ENCODE measurements around the gene ALDH16A1. TPM values are rescaled to one million over a fixed set of nuclear protein-coding genes. Genes with fewer than 3 reads are reported as not detected.
A peak's percentile ranks its signal among the peaks of the same experiment; 100 is the strongest.
"Not testable (repeated sequence)": the region's sequence is repeated elsewhere in the genome, so short reads cannot be mapped to it uniquely, and the experiment has no call there.

Gene ALDH16A1
- total RNA-seq, 2 donors from 2014 or later = 21.8 to 29.8 TPM

GRCh38 chr19:49468746-49469447 lies 15.9 kb downstream of the ALDH16A1 start:
- Histone ChIP-seq H3K27ac (peak overlapping the region in 1 of 2 donors; percentile 11), H3K4me3 (no peak overlapping the region), H3K4me1 (ENCODE audit: control insufficient read depth in 1 of 2, low read depth in 2 of 2) (peaks cover 4 to 7% of the 10 kb centered on the region in 2 donors), H3K36me3 (no peaks in the 10 kb centered on the region), H3K9me3 (no peaks in the 10 kb centered on the region), H3K27me3 (replicated peaks; ENCODE audit: insufficient read depth) (no peaks in the 10 kb centered on the region)
- ATAC-seq (ENCODE audit: insufficient number of reproducible peaks, low FRiP score, low read depth) (peak; percentile 24), DNase-seq (ENCODE audit: low spot score) (peak; percentile 31)
- TF ChIP-seq, protein P1, sequence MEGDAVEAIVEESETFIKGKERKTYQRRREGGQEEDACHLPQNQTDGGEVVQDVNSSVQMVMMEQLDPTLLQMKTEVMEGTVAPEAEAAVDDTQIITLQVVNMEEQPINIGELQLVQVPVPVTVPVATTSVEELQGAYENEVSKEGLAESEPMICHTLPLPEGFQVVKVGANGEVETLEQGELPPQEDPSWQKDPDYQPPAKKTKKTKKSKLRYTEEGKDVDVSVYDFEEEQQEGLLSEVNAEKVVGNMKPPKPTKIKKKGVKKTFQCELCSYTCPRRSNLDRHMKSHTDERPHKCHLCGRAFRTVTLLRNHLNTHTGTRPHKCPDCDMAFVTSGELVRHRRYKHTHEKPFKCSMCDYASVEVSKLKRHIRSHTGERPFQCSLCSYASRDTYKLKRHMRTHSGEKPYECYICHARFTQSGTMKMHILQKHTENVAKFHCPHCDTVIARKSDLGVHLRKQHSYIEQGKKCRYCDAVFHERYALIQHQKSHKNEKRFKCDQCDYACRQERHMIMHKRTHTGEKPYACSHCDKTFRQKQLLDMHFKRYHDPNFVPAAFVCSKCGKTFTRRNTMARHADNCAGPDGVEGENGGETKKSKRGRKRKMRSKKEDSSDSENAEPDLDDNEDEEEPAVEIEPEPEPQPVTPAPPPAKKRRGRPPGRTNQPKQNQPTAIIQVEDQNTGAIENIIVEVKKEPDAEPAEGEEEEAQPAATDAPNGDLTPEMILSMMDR (IDR thresholded peaks at IDR 0.05) = no peak

- H3K36me3 ChIP-seq = no peaks in the 10 kb centered on the region
- no peak overlapping the region for H3K27ac ChIP-seq
- DNase-seq (ENCODE audit: low spot score) (no peak), ATAC-seq (ENCODE audit: insufficient number of reproducible peaks, low FRiP score, low read depth) (no peak)
- no peaks in the 10 kb centered on the region for H3K9me3 ChIP-seq
- TF ChIP-seq, protein P1 (IDR thresholded peaks at IDR 0.05) = no peak
- H3K4me1 ChIP-seq (ENCODE audit: control insufficient read depth in 1 of 2, low read depth in 2 of 2) = peaks cover 4 to 14% of the 10 kb centered on the region in 2 donors
- no peaks in the 10 kb centered on the region for H3K27me3 ChIP-seq (replicated peaks; ENCODE audit: insufficient read depth)
- no peak overlapping the region for H3K4me3 ChIP-seq
Observed at GRCh38 chr19:49469828-49470614, 17.0 kb downstream of the ALDH16A1 start.

DNA sequence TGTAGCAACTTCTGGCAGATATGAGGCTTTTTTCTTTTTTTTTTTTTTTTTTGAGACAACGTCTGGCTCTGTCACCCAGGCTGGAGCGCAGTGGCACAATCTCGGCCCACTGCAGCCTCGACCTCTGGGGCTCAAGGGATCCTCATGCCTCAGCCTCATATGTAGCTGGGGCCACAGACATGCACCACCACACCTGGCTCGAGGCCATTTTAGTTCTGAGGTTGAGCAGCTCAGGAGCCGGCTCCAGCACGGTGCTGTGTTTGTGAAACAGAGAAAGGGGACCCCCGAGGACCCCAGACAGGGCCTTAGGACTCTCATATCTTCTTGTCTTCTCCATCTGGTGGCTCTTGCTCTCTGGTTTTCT lies 17.6 kb downstream of the ALDH16A1 start:
- DNase-seq (ENCODE audit: low spot score) (no peak), ATAC-seq (ENCODE audit: insufficient number of reproducible peaks, low FRiP score, low read depth) (no peak)
- Histone ChIP-seq H3K27ac (no peak overlapping the region), H3K36me3 (no peaks in the 10 kb centered on the region), H3K9me3 (no peaks in the 10 kb centered on the region), H3K4me1 (ENCODE audit: control insufficient read depth in 1 of 2, low read depth in 2 of 2) (peaks cover 4 to 16% of the 10 kb centered on the region in 2 donors), H3K27me3 (replicated peaks; ENCODE audit: insufficient read depth) (no peaks in the 10 kb centered on the region), H3K4me3 (no peak overlapping the region)
- TF ChIP-seq, protein P1 (IDR thresholded peaks at IDR 0.05) = no peak

DNA sequence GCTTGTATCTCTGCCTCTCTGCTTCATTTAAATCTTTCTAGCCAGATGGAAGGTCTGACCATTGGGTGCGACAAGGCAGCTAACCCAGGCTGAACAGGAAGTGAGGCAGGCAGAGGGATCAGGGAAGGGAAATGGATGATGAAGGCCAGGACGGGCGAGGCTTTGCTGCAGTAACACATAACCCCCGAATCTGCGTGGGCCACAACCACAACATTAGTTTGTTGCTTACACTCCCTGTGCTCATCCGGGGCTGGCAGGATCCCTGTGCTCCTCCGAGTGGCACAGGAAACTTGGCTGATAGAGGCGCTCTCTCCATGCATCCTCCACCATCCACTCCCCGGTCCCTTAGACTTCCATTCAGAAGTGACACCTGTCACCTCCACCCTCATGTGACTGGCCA lies 19.9 kb downstream of the ALDH16A1 start:
- Histone ChIP-seq H3K9me3 (no peaks in the 10 kb centered on the region), H3K36me3 (no peaks in the 10 kb centered on the region), H3K4me1 (ENCODE audit: control insufficient read depth in 1 of 2, low read depth in 2 of 2) (peaks cover 4 to 24% of the 10 kb centered on the region in 2 donors), H3K27me3 (replicated peaks; ENCODE audit: insufficient read depth) (no peaks in the 10 kb centered on the region), H3K27ac (no peak overlapping the region), H3K4me3 (peak overlapping the region; percentile 92)
- no peak for DNase-seq (ENCODE audit: low spot score)
- no peak for ATAC-seq (ENCODE audit: insufficient number of reproducible peaks, low FRiP score, low read depth)
- TF ChIP-seq, protein P1 (IDR thresholded peaks at IDR 0.05) = no peak

GRCh38 chr19:49473501-49473867 lies 20.5 kb downstream of the ALDH16A1 start:
- H3K27me3 ChIP-seq (replicated peaks; ENCODE audit: insufficient read depth); H3K9me3 ChIP-seq; H3K36me3 ChIP-seq; DNase-seq (ENCODE audit: low spot score); ATAC-seq (ENCODE audit: insufficient number of reproducible peaks, low FRiP score, low read depth): not testable (repeated sequence)
- peaks cover 4 to 24% of the 10 kb centered on the region in 2 donors for H3K4me1 ChIP-seq (ENCODE audit: control insufficient read depth in 1 of 2, low read depth in 2 of 2)
- peak overlapping the region; percentile 92 for H3K4me3 ChIP-seq
- peak overlapping the region in 1 of 2 donors; percentile 71 for H3K27ac ChIP-seq
